Astrocyte of the spinal cord (primary cell): ENCODE data around the gene TRPC5OS.

Experiments used
- DNase-seq: peaks from one replicate; pipeline ENCODE4 v3.0.0; 2011; ENCODE audit warnings: low read depth, low spot score
- H3K4me3 ChIP-seq: 2 replicates; pipeline ENCODE4 v1.5.1; 2011; ENCODE audit warnings: low read depth, mild to moderate bottlenecking, low read length, moderate library complexity
- in situ Hi-C: cut with HindIII; loops from 2 replicates; pipeline ENCODE4 v1.10.0; 2017; ENCODE audit warnings: low sequenced_read_pairs
- TF ChIP-seq, protein P1 (sequence below): IDR thresholded peaks from 2 replicates; pipeline ENCODE4 v1.5.1; 2012; ENCODE audit warnings: low read depth, mild to moderate bottlenecking, low read length, inconsistent platforms

The TRPC5OS gene

DNA sequence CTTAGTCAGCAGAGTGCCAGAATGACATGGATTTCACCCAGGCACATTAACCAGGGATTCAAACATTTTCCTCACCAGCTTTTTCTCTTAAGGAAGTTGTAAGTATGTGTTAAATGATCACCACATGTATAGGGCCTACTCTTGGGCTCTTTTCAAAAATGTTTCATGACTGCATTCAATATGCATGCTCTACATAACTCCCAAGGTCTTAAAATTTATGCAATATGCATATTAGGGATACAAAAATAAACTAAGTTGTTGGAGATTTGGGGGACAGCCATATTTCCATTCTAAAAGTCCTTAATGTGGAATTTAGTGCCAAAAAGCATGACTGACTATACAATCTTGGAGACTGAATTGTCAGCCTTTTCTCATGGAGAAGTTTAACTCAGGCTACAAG, 25.0 kb upstream of the TRPC5OS start:
- TF ChIP-seq, protein P1, sequence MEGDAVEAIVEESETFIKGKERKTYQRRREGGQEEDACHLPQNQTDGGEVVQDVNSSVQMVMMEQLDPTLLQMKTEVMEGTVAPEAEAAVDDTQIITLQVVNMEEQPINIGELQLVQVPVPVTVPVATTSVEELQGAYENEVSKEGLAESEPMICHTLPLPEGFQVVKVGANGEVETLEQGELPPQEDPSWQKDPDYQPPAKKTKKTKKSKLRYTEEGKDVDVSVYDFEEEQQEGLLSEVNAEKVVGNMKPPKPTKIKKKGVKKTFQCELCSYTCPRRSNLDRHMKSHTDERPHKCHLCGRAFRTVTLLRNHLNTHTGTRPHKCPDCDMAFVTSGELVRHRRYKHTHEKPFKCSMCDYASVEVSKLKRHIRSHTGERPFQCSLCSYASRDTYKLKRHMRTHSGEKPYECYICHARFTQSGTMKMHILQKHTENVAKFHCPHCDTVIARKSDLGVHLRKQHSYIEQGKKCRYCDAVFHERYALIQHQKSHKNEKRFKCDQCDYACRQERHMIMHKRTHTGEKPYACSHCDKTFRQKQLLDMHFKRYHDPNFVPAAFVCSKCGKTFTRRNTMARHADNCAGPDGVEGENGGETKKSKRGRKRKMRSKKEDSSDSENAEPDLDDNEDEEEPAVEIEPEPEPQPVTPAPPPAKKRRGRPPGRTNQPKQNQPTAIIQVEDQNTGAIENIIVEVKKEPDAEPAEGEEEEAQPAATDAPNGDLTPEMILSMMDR: no peak
- H3K4me3 ChIP-seq: no peak overlapping the region
- in situ Hi-C loops: no loop called here
- DNase-seq: no peak

DNA sequence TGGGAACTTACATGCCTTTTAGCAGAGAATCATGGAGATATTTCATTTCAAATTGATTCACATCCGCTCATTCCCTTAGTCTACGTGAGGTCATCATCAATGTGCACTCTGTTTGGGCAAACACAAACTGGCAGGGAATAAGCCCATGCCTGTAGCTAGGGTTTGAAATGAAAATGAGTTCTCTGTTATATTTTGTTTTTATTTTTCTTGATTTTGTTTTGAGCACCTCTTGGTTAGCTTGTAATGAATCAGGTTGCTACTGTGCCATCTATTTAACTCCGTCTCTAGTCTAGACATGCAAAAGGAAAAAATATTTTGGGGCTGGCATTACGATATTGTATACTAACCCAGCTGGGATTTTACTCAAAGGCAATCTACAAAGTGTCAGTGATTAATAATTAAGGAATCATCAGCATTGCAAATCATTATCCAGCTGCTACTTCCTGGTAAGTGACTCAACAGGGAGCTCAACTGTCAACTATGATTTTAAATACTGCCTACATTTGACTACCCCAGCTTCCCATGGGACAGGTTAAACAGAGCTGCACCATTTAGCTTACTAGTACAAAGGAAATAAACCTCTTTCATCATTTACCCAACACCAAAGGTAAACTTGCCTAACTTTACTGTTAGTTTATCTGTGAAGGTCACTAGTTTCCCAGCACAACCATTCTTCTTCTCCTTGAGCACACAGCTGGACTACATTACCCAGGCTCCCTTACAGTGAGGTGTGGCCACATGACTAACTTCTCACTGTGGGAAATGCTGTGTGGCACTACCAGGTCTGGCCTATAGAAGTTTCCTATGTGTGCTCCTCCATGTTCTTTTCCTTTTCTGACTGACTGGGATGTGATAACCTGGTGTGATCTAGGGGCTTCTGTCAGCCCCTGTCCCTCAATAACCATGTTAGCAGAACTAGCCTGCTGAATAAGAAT, 21.2 kb upstream of the TRPC5OS start:
- TF ChIP-seq, protein P1: no peak
- in situ Hi-C loops: no loop called here
- no peak for DNase-seq
- no peak overlapping the region for H3K4me3 ChIP-seq

DNA sequence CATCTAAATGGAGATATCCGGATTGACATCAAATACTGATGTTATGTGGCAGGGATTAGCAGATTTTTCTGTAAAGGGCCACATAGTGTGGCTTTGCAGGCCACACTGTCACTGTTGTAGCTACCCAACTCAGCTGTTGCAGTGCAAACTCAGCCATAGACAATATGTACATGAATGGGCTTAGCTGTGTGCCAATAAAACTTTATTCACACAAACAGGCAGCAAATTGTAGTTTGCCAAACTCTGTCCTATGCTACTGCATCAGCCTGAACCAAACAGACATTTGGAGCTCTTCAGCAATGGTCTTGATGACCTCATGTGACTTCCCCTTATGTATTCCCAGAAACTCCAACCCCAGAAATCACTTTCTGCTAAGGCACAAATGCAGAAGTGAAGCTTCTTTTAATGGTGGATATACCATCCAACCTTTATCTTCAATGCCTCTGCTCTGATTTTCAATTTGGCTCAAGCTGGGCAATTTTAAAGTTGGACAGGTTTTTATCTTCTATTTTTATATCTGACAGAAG, 18.4 kb upstream of the TRPC5OS start:
- in situ Hi-C loops: no loop called here
- DNase-seq: no peak
- no peak overlapping the region for H3K4me3 ChIP-seq
- TF ChIP-seq, protein P1: no peak

DNA sequence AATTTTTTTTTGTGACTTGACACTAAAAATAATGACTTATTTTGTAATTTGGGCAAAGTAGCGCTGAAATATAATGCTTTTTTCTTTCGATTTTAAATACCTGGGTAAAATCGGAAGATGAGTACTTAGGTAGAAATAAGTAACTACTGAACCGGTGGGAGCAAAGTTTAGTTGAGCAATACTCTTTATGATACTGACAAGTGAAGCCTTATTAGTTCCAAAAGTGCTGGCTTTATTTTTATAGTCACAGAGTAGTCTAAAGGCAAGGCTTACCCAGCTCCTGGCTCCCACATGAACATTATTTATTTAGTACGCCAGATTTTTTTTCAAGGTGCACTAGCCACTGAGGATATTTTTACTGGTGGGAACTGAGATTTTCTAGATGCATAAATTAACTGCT, 14.4 kb upstream of the TRPC5OS start:
- in situ Hi-C loops: no loop called here
- no peak overlapping the region for H3K4me3 ChIP-seq
- DNase-seq: no peak
- TF ChIP-seq, protein P1: no peak

DNA sequence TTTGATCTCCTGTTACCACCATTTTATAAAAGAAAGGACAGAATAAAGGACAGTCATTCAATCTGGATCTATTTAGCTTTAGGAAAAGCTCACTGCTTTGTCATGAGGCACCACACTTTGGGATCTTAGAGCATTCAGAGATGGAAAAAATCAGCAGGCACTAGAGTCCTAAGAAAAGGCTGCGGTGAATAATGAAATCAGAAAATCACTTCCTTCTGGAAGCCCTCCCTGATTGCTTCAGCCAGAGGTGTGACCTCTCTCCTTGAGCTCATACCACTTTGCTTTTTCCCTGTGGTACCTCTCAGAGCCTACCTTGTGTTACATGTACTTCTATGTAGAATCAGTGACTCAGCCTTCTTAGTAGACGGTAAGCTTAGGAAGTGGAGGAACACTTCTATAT, 8.7 kb upstream of the TRPC5OS start:
- TF ChIP-seq, protein P1: no peak
- DNase-seq: no peak
- H3K4me3 ChIP-seq: no peak overlapping the region
- in situ Hi-C loops: no loop called here

DNA sequence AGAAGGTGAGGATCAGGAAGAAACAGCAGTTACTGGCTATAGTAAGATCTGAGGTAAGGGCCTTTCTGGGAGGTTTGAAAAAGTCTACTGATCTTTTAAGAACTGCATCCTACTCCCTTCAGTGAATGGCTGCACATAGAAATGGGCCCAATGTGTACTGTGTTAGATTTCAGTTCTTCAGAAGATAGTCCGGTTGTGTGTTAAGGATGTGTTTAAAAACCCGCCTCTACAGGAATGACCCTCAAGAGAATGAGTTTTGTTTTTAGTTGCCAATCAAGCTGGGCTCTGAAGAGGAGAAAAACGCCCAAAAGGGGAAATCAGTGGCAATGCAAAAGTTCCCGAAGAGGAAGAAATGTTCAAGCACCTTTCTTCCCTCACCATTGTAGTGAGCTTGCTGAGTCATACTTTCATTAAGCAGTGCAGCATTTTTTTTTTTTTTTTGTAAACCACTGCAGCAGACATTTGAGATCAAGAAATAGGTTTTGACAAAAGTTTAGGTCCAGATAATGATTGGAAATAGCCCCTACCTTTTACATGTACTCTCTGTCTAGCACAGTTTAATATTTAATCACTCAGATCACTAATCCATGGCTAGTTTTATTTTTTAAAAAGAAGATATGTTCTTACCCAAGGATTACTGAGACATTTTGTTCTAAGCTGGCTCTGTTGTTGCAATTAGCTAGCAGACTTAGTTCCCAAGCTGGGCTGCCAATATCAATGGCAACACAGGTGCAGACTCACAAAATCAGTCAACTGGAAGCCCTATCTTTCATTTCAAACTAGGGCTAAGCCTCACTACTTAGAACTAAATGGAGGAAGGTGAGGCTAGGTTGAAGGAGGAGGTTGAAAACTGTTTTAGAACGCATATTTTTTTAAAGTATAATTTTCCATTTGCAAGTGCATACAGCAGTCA, 7.0 kb upstream of the TRPC5OS start:
- peak; percentile 10 for DNase-seq
- in situ Hi-C loops: no loop called here
- TF ChIP-seq, protein P1: no peak
- H3K4me3 ChIP-seq: no peak overlapping the region
